ENCODE measurements around the gene PMIS2.

Gene PMIS2

GRCh38 chr19:35556025-35556590, 29.9 kb upstream of the PMIS2 start:
- DNase-seq, result no peak

- no peak for DNase-seq
Measured at GRCh38 chr19:35556846-35557538, 29.0 kb upstream of the PMIS2 start.

- DNase-seq, result peak in 12 of 56 donors; percentile 3 to 59 (median 19)
Measured at GRCh38 chr19:35557539-35558399, 28.2 kb upstream of the PMIS2 start.

- DNase-seq, result no peak
Measured at GRCh38 chr19:35558400-35559280, 27.3 kb upstream of the PMIS2 start.

- DNase-seq, result no peak
Measured at GRCh38 chr19:35559281-35559659, 26.7 kb upstream of the PMIS2 start.

GRCh38 chr19:35559781-35560180, 26.2 kb upstream of the PMIS2 start:
- DNase-seq, result no peak

- DNase-seq, result no peak
Measured at GRCh38 chr19:35560271-35560670, 25.7 kb upstream of the PMIS2 start.

- no peak for DNase-seq
Measured at GRCh38 chr19:35560677-35561076, 25.3 kb upstream of the PMIS2 start.

- no peak for DNase-seq
Measured at GRCh38 chr19:35561436-35561835, 24.5 kb upstream of the PMIS2 start.

- no peak for DNase-seq
Measured at GRCh38 chr19:35562336-35562735, 23.6 kb upstream of the PMIS2 start.

GRCh38 chr19:35562776-35563175, 23.2 kb upstream of the PMIS2 start:
- no peak for DNase-seq

- no peak for DNase-seq
Measured at GRCh38 chr19:35563207-35563829, 22.7 kb upstream of the PMIS2 start, which contains the start of gene ATP4A. TSS of gene ATP4A (minus strand) at chr19:35563658. CDS start at chr19:35563629, 29 bp downstream.

GRCh38 chr19:35565016-35565856, 20.7 kb upstream of the PMIS2 start:
- DNase-seq, result no peak

GRCh38 chr19:35566738-35567137, 19.2 kb upstream of the PMIS2 start:
- DNase-seq, result no peak

- no peak for DNase-seq
Measured at GRCh38 chr19:35569281-35569781, 16.6 kb upstream of the PMIS2 start.

- DNase-seq, result no peak
Measured at GRCh38 chr19:35571406-35571965, 14.5 kb upstream of the PMIS2 start.

GRCh38 chr19:35577918-35578317, 8.1 kb upstream of the PMIS2 start:
- no peak for DNase-seq

- DNase-seq, result no peak
Measured at GRCh38 chr19:35578707-35579106, 7.3 kb upstream of the PMIS2 start.

- no peak for DNase-seq
Measured at GRCh38 chr19:35582760-35583159, 3.2 kb upstream of the PMIS2 start.
